BJ (cell line): ENCODE results near the gene C1S. TPM values are rescaled to one million over a fixed set of nuclear protein-coding genes. Genes with fewer than 3 reads are reported as not detected.

Source experiments
- CTCF ChIA-PET: fragments of 350-600 bp; formaldehyde crosslinking; extraction: SDS; loops from one replicate; lab custom pipeline; 2021; ENCODE audit warnings: antibody characterized with exemption, inconsistent platforms; lab: Yijun Ruan, JAX
- POLR2A ChIA-PET: fragments of 300-600 bp; sonication (Branson Sonifier 250); formaldehyde crosslinking; extraction: SDS; loops from one replicate; lab custom pipeline; 2021; ENCODE audit warnings: antibody characterized with exemption; lab: Charles Lee
- DNase-seq: peaks from one replicate; pipeline ENCODE4 v3.0.0-alpha.2; 2011; ENCODE audit warnings: low read depth
- H3K27me3 ChIP-seq: 2 replicates; pipeline ENCODE4 v1.6.0; 2011; ENCODE audit warnings: low read length; ENCODE audit not compliant: control insufficient read depth, insufficient read depth
- H3K36me3 ChIP-seq: 2 replicates; pipeline ENCODE4 v1.5.1; 2011; ENCODE audit warnings: low read length; ENCODE audit not compliant: control insufficient read depth, insufficient read depth
- H3K4me3 ChIP-seq: 2 replicates; pipeline ENCODE4 v1.5.1; 2011; ENCODE audit warnings: low read depth, mild to moderate bottlenecking, control low read depth, low read length
- CTCF ChIP-seq: IDR thresholded peaks from 2 replicates; pipeline ENCODE4 v1.5.1; 2011; ENCODE audit warnings: low read depth, mild to moderate bottlenecking, control low read depth, inconsistent platforms, low read length, moderate library complexity; ENCODE audit not compliant: insufficient read depth
- polyA plus RNA-seq: library from polyadenylated mRNA; depleted of rRNA; stranded (reverse); fragments of >200 nt; gene quantifications from 2 replicates; pipeline ENCODE4 v1.2.3, GENCODE V29; 2011

Gene C1S
- polyA plus RNA-seq, 1 experiment: 341 TPM

- POLR2A ChIA-PET: no interaction called here
- CTCF ChIA-PET: interaction anchor here (0.9 to 7.2 kb wide), 8 partner anchors 10 to 92 kb away, joined by 3 to 151 read pairs (median 8); partner anchors contain the start of genes C1RL and LPCAT3
- no peak for TF ChIP-seq CTCF
Observed at GRCh38 chr12:7058163-7058845, 2.2 kb upstream of the C1S start.

GRCh38 chr12:7058850-7059395 is 1.6 kb upstream of the C1S start:
- no peak for TF ChIP-seq CTCF
- ChIA-PET POLR2A (no interaction called here), CTCF (interaction anchor here (0.9 to 7.2 kb wide), 8 partner anchors 10 to 93 kb away, joined by 3 to 151 read pairs (median 8); partner anchors contain the start of genes C1RL and LPCAT3)
- no peaks in the 10 kb centered on the region for H3K27me3 ChIP-seq
- H3K36me3 ChIP-seq: no peaks in the 10 kb centered on the region
- no peak for DNase-seq
- H3K4me3 ChIP-seq: no peak overlapping the region

More at GRCh38 chr12:7058163-7058845, 2.2 kb upstream of the C1S start:
- no peak for DNase-seq
- Histone ChIP-seq H3K4me3 (no peak overlapping the region), H3K27me3 (no peaks in the 10 kb centered on the region; the same call in 1 of the 2 replicates), H3K36me3 (no peaks in the 10 kb centered on the region)

GRCh38 chr12:7059780-7060179 is 738 bp upstream of the C1S start:
- Histone ChIP-seq H3K36me3 (no peaks in the 10 kb centered on the region; the same call in 1 of the 2 replicates), H3K4me3 (no peak overlapping the region), H3K27me3 (no peaks in the 10 kb centered on the region)
- no peak for TF ChIP-seq CTCF
- ChIA-PET CTCF (interaction anchor here (0.6 to 7.2 kb wide), 24 partner anchors 9 to 456 kb away, joined by 3 to 151 read pairs (median 8); partner anchors contain the start of genes C12orf57, C1RL, LPCAT3 and PEX5), POLR2A (interaction anchor here (0.5 to 1.0 kb wide), 4 partner anchors 9 to 936 kb away, joined by 3 to 12 read pairs (median 4); no protein-coding TSS in a partner anchor)
- DNase-seq: no peak

GRCh38 chr12:7061138-7061537 is 620 bp downstream of the C1S start:
- TF ChIP-seq CTCF: no peak
- DNase-seq: no peak
- Histone ChIP-seq H3K27me3 (no peaks in the 10 kb centered on the region), H3K4me3 (peak overlapping the region; percentile 43), H3K36me3 (peaks cover 5% of the 10 kb centered on the region)
- POLR2A ChIA-PET: interaction anchor here (0.6 to 1.1 kb wide), 3 partner anchors 9 to 371 kb away, joined by 3 to 4 read pairs (median 3); no protein-coding TSS in a partner anchor
- CTCF ChIA-PET: interaction anchor here (0.9 to 7.2 kb wide), 28 partner anchors 9 to 188 kb away, joined by 3 to 151 read pairs (median 6); partner anchors contain the start of genes C12orf57, C1RL, LPCAT3 and PEX5

DNA sequence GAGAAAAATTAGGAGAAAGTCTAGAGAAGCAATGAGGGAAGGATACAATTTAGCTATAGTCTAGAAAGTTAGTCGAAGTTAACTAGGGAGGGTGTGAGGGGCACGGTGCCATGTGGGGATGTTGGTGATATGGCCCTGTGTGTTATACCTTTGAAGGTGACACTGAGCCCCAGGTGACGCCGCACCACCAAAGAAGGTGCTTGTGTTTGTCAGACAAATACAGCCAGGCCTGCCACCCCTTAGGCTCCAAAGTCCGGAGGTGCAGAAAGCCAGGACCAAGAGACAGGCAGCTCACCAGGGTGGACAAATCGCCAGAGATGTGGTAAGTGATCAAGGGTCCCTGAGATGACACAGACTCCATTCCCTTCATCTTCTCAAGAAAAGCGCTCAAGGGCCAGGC is 1.1 kb downstream of the C1S start:
- Histone ChIP-seq H3K27me3 (no peaks in the 10 kb centered on the region), H3K4me3 (peak overlapping the region; percentile 43), H3K36me3 (peaks cover 5% of the 10 kb centered on the region)
- POLR2A ChIA-PET: no interaction called here
- CTCF ChIA-PET: interaction anchor here (0.9 to 7.2 kb wide), 23 partner anchors 10 to 189 kb away, joined by 3 to 151 read pairs (median 6); partner anchors contain the start of genes C1RL, LPCAT3, PEX5 and SPSB2
- no peak for DNase-seq
- no peak for TF ChIP-seq CTCF
